IMR-90 (cell line): Measurements from ENCODE around the gene FRMD4B. TPM values are rescaled to one million over a fixed set of nuclear protein-coding genes. Genes with fewer than 3 reads are reported as not detected.

Experiments
- ATAC-seq: fragments of 200-7000 bp; cut with Tn5 transposase; 2 replicates; pipeline ENCODE4 v1.9.1; 2020; ENCODE audit warnings: low read depth, mild to moderate bottlenecking, moderate library complexity
- BruUV-seq: library from RNA; stranded (reverse); fragments of 400-500 nt; replicated peaks from 2 replicates; lab custom pipeline; 2021; lab: Mats Ljungman, UMichigan
- CTCF ChIA-PET: fragments of 300-600 bp; formaldehyde crosslinking; extraction: SDS; loops from one replicate; lab custom pipeline; 2021; ENCODE audit warnings: antibody characterized with exemption; lab: Yijun Ruan, JAX
- POLR2A ChIA-PET: fragments of 300-600 bp; sonication (Branson Sonifier 250); formaldehyde crosslinking; loops from one replicate; lab custom pipeline; 2022; ENCODE audit warnings: antibody characterized with exemption; ENCODE audit not compliant: unreplicated experiment; lab: Charles Lee
- DNase-seq: peaks from one replicate; pipeline ENCODE4 v3.0.0; 2013
- H2AFZ ChIP-seq: replicated peaks from 2 replicates; pipeline ENCODE3; 2013; ENCODE audit warnings: low read length, mild to moderate bottlenecking; ENCODE audit not compliant: poor library complexity
- H2AK5ac ChIP-seq: 2 replicates; pipeline ENCODE4 v1.6.1; 2013; ENCODE audit warnings: low read depth, low read length, inconsistent platforms
- H2AK9ac ChIP-seq: replicated peaks from 2 replicates; pipeline ENCODE3; 2013; ENCODE audit warnings: mild to moderate bottlenecking, low read depth, low read length, moderate library complexity; ENCODE audit not compliant: poor library complexity
- H2BK120ac ChIP-seq: 2 replicates; pipeline ENCODE4 v1.6.1; 2013; ENCODE audit warnings: low read depth, low read length, inconsistent platforms
- H2BK15ac ChIP-seq: 3 replicates; pipeline ENCODE4 v1.6.1; 2013; ENCODE audit warnings: low read depth, low read length, inconsistent platforms
- H2BK20ac ChIP-seq: 2 replicates; pipeline ENCODE4 v1.6.1; 2013; ENCODE audit warnings: low read depth, mild to moderate bottlenecking, inconsistent platforms, low read length, moderate library complexity
- H2BK5ac ChIP-seq: 2 replicates; pipeline ENCODE4 v1.6.1; 2013; ENCODE audit warnings: mild to moderate bottlenecking, low read depth, low read length, inconsistent platforms; ENCODE audit not compliant: poor library complexity, severe bottlenecking
- H3K14ac ChIP-seq: replicated peaks from 2 replicates; pipeline ENCODE4 v1.6.1; 2013; ENCODE audit warnings: low read depth, low read length, inconsistent platforms
- H3K18ac ChIP-seq: 2 replicates; pipeline ENCODE4 v1.6.1; 2013; ENCODE audit warnings: low read depth, low read length, control low read depth
- H3K23ac ChIP-seq: 2 replicates; pipeline ENCODE4 v1.6.1; 2013; ENCODE audit warnings: low read depth, low read length, inconsistent platforms
- H3K27ac ChIP-seq: 2 replicates; pipeline ENCODE4 v1.5.1; 2013; ENCODE audit warnings: mild to moderate bottlenecking, control low read depth, low read length; ENCODE audit not compliant: insufficient read depth
- H3K27me3 ChIP-seq: 2 replicates; pipeline ENCODE4 v1.6.1; 2013; ENCODE audit warnings: low read length; ENCODE audit not compliant: control insufficient read depth, insufficient read depth
- H3K36me3 ChIP-seq: 2 replicates; pipeline ENCODE4 v1.6.1; 2013; ENCODE audit warnings: low read length, mixed read lengths; ENCODE audit not compliant: control insufficient read depth, insufficient read depth
- H3K4ac ChIP-seq: 2 replicates; pipeline ENCODE4 v1.6.1; 2013; ENCODE audit warnings: low read depth, low read length, inconsistent platforms
- H3K4me1 ChIP-seq: 2 replicates; pipeline ENCODE4 v1.6.1; 2013; ENCODE audit warnings: low read length, mixed read lengths; ENCODE audit not compliant: control insufficient read depth, insufficient read depth
- H3K4me2 ChIP-seq: 2 replicates; pipeline ENCODE4 v1.6.1; 2013; ENCODE audit warnings: low read depth, mild to moderate bottlenecking, control low read depth, low read length, moderate library complexity
- H3K4me3 ChIP-seq: 2 replicates; pipeline ENCODE4 v1.5.1; 2013; ENCODE audit warnings: low read depth, mild to moderate bottlenecking, control low read depth, low read length, moderate library complexity; ENCODE audit not compliant: insufficient read depth
- H3K56ac ChIP-seq: 2 replicates; pipeline ENCODE4 v1.6.1; 2013; ENCODE audit warnings: low read length, inconsistent platforms; ENCODE audit not compliant: insufficient read depth; ENCODE audit errors: extremely low read depth
- H3K79me1 ChIP-seq, 2 experiments: 2 replicates each; pipeline ENCODE4 v1.6.1; 2013; ENCODE audit warnings: low read length in 2 of 2, inconsistent platforms in 1 of 2, low read depth in 1 of 2
- H3K9ac ChIP-seq: 2 replicates; pipeline ENCODE4 v1.6.1; 2013; ENCODE audit warnings: low read depth, low read length, control low read depth
- H3K9me1 ChIP-seq: 2 replicates; pipeline ENCODE4 v1.6.1; 2013; ENCODE audit warnings: low read length, inconsistent platforms; ENCODE audit not compliant: insufficient read depth
- H3K9me3 ChIP-seq: 2 replicates; pipeline ENCODE4 v1.6.1; 2013; ENCODE audit warnings: low read length; ENCODE audit not compliant: control insufficient read depth, insufficient read depth
- H4K20me1 ChIP-seq: 2 replicates; pipeline ENCODE4 v1.6.1; 2013; ENCODE audit warnings: low read length, inconsistent platforms; ENCODE audit not compliant: insufficient read depth
- H4K5ac ChIP-seq: 2 replicates; pipeline ENCODE4 v1.6.1; 2013; ENCODE audit warnings: mild to moderate bottlenecking, low read depth, low read length, control low read depth
- H4K8ac ChIP-seq, 2 experiments: 2 replicates each; pipeline ENCODE4 v1.6.1; 2013; ENCODE audit warnings: low read depth in 2 of 2, low read length in 2 of 2, control low read depth in 1 of 2, inconsistent platforms in 1 of 2
- H4K91ac ChIP-seq: 2 replicates; pipeline ENCODE4 v1.6.1; 2013; ENCODE audit warnings: low read depth, low read length, inconsistent platforms; ENCODE audit not compliant: insufficient read depth
- CEBPB ChIP-seq: IDR thresholded peaks from 2 replicates; pipeline ENCODE4 v1.6.1; 2012; ENCODE audit warnings: low read depth, low read length, improper control_type of control experiment
- CHD1 ChIP-seq: IDR thresholded peaks from 2 replicates; pipeline ENCODE4 v1.6.1; 2012; ENCODE audit warnings: low read depth, low read length, improper control_type of control experiment
- MAFK ChIP-seq: IDR thresholded peaks from 2 replicates; pipeline ENCODE4 v1.6.1; 2012; ENCODE audit warnings: low read depth, low read length, improper control_type of control experiment
- RAD21 ChIP-seq: IDR thresholded peaks from 2 replicates; pipeline ENCODE4 v1.6.1; 2012; ENCODE audit warnings: low read length, improper control_type of control experiment
- RCOR1 ChIP-seq: IDR thresholded peaks from 2 replicates; pipeline ENCODE4 v1.6.1; 2012; ENCODE audit warnings: mild to moderate bottlenecking, low read length, improper control_type of control experiment; ENCODE audit not compliant: insufficient replicate concordance
- RFX5 ChIP-seq: IDR thresholded peaks from 2 replicates; pipeline ENCODE4 v1.8.0; 2012; ENCODE audit warnings: low read depth, mild to moderate bottlenecking, low read length, moderate library complexity
- SMC3 ChIP-seq: fragments of 150-350 bp; IDR thresholded peaks from 2 replicates; pipeline ENCODE4 v1.6.1; 2016; ENCODE audit warnings: low read depth, mild to moderate bottlenecking, antibody characterized with exemption, low read length, moderate library complexity
- WGBS, 2 experiments: methylation state at CpG; one replicate each; pipeline versions ENCODE4 v1.1.5 to v1.1.7; 2013; ENCODE audit warnings: missing lambda C conversion rate in 2 of 2; ENCODE audit not compliant: insufficient read length in 1 of 2; ENCODE audit errors: extremely low coverage in 2 of 2; 5-methylcytosine and 5-hydroxymethylcytosine counted together
- dilution Hi-C: fragments of 300-500 bp; cut with HindIII; formaldehyde crosslinking; loops from one replicate; pipeline ENCODE4 v1.14.3; 2018; ENCODE audit warnings: low sequenced_read_pairs; ENCODE audit not compliant: unreplicated experiment
- in situ Hi-C: fragments of 300-500 bp; cut with MboI; formaldehyde crosslinking; loops from 3 replicates; pipeline ENCODE4 v1.14.3; 2019; ENCODE audit warnings: low sequenced_read_pairs, inconsistent platforms, mixed read lengths
- intact Hi-C: fragments of 100-400 bp; cut with micrococcal nuclease; formaldehyde crosslinking; loops from 2 replicates; pipeline ENCODE4 v1.10.0; 2022
- polyA plus RNA-seq, 3 experiments: library from polyadenylated mRNA; depleted of rRNA; stranded (reverse); fragments of >200 nt; gene quantifications; 2 replicates each; pipeline ENCODE4 v1.2.3, GENCODE V29; 2012; ENCODE audit warnings: low replicate concordance in 1 of 3
- total RNA-seq: library from RNA; depleted of rRNA; stranded (reverse); fragments of >200 nt; gene quantifications from 2 replicates; pipeline ENCODE4 v1.2.3, GENCODE V29; 2012

FRMD4B gene
- total and polyA plus RNA-seq, 2 of the 4 experiments (the other 2 are of a cell fraction): 0.14 to 0.36 TPM

- in situ Hi-C loops: no loop called here
- H3K4me1 ChIP-seq: no peaks in the 10 kb centered on the region
- no peak overlapping the region for H3K23ac ChIP-seq
- no peak overlapping the region for H2BK15ac ChIP-seq
- H2AK5ac ChIP-seq: no peak overlapping the region
- H2BK120ac ChIP-seq: no peak overlapping the region
- ChIA-PET CTCF (interaction anchor here (0.6 kb wide), 1 partner anchor 105 kb away, joined by 4 read pairs; no protein-coding TSS in a partner anchor), POLR2A (no interaction called here)
- H3K9me1 ChIP-seq: no peaks in the 10 kb centered on the region
- no TSS peak for BruUV-seq
- H3K27ac ChIP-seq: no peak overlapping the region
- no peak overlapping the region for H2BK5ac ChIP-seq
- no peaks in the 10 kb centered on the region for H3K36me3 ChIP-seq
- no peak overlapping the region for H3K14ac ChIP-seq
- H3K27me3 ChIP-seq: peaks cover 3% of the 10 kb centered on the region
- no peak overlapping the region for H2AK9ac ChIP-seq
- no peak overlapping the region for H4K8ac ChIP-seq
- no peak overlapping the region for H4K5ac ChIP-seq
- intact Hi-C loops: no loop called here
- no peak overlapping the region for H3K18ac ChIP-seq
- ATAC-seq (no peak), DNase-seq (no peak)
- no peak overlapping the region for H3K9ac ChIP-seq
- H2BK20ac ChIP-seq: no peak overlapping the region
- H3K79me1 ChIP-seq: no peaks in the 10 kb centered on the region
- no peak overlapping the region for H3K4ac ChIP-seq
- no peak overlapping the region for H3K4me2 ChIP-seq
- H3K4me3 ChIP-seq: no peak overlapping the region
- no peaks in the 10 kb centered on the region for H3K9me3 ChIP-seq
- H4K91ac ChIP-seq: no peak overlapping the region
- dilution Hi-C loops: no loop called here
- TF ChIP-seq RCOR1 (no peak), CHD1 (no peak), SMC3 (no peak), RFX5 (no peak), RAD21 (no peak), MAFK (no peak), CEBPB (no peak)
- WGBS, 2 experiments: no CpG with 5 or more reads among the region's 3 CpGs
- H4K20me1 ChIP-seq: no peaks in the 10 kb centered on the region
- H3K56ac ChIP-seq: no peak overlapping the region
- H2AFZ ChIP-seq: no peak overlapping the region
Measured at GRCh38 chr3:69379661-69380060, 6.2 kb downstream of the FRMD4B start.
